WTC11 (cell line): ENCODE measurements around the gene PARPBP.

Source experiments
- ELF4 ChIP-seq: sonication (generic); formaldehyde crosslinking; IDR thresholded peaks from 2 replicates; pipeline ENCODE4 v1.8.1; 2022; ENCODE audit warnings: low read depth, mild to moderate bottlenecking, moderate library complexity, missing genetic modification reagents
- SP1 ChIP-seq: sonication (generic); formaldehyde crosslinking; conservative IDR thresholded peaks from 2 replicates; pipeline ENCODE4 v1.8.1; 2022; ENCODE audit warnings: missing genetic modification reagents
- ZNF263 ChIP-seq: sonication (generic); formaldehyde crosslinking; IDR thresholded peaks from 2 replicates; pipeline ENCODE4 v1.8.1; 2022; ENCODE audit warnings: low read depth, mild to moderate bottlenecking, moderate library complexity, missing genetic modification reagents
- TF ChIP-seq, protein P1 (sequence below): sonication (generic); formaldehyde crosslinking; IDR thresholded peaks from 2 replicates; pipeline ENCODE4 v1.8.1; 2022; ENCODE audit warnings: low read depth, mild to moderate bottlenecking, moderate library complexity, missing genetic modification reagents, borderline replicate concordance
- TF ChIP-seq, protein P2 (sequence below): fragments of 200-600 bp; IDR thresholded peaks from 2 replicates; pipeline ENCODE4 v1.8.0; 2022; ENCODE audit warnings: antibody characterized with exemption

GRCh38 chr12:102106905-102107304 is 13.1 kb upstream of the PARPBP start:
- TF ChIP-seq ELF4 (CRISPR knock-in tag): no peak
- TF ChIP-seq, protein P1, sequence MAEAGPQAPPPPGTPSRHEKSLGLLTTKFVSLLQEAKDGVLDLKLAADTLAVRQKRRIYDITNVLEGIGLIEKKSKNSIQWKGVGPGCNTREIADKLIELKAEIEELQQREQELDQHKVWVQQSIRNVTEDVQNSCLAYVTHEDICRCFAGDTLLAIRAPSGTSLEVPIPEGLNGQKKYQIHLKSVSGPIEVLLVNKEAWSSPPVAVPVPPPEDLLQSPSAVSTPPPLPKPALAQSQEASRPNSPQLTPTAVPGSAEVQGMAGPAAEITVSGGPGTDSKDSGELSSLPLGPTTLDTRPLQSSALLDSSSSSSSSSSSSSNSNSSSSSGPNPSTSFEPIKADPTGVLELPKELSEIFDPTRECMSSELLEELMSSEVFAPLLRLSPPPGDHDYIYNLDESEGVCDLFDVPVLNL: no peak
- TF ChIP-seq, protein P2, sequence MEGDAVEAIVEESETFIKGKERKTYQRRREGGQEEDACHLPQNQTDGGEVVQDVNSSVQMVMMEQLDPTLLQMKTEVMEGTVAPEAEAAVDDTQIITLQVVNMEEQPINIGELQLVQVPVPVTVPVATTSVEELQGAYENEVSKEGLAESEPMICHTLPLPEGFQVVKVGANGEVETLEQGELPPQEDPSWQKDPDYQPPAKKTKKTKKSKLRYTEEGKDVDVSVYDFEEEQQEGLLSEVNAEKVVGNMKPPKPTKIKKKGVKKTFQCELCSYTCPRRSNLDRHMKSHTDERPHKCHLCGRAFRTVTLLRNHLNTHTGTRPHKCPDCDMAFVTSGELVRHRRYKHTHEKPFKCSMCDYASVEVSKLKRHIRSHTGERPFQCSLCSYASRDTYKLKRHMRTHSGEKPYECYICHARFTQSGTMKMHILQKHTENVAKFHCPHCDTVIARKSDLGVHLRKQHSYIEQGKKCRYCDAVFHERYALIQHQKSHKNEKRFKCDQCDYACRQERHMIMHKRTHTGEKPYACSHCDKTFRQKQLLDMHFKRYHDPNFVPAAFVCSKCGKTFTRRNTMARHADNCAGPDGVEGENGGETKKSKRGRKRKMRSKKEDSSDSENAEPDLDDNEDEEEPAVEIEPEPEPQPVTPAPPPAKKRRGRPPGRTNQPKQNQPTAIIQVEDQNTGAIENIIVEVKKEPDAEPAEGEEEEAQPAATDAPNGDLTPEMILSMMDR: no peak
- TF ChIP-seq SP1 (CRISPR knock-in tag): no peak
- TF ChIP-seq ZNF263: no peak
